H1 (cell line): ENCODE data around the gene UTP20. TPM values are rescaled to one million over a fixed set of nuclear protein-coding genes. Genes with fewer than 3 reads are reported as not detected.

ENCODE experiments used
- ATF3 ChIP-seq: IDR thresholded peaks from 2 replicates; pipeline ENCODE4 v1.6.1; 2011; ENCODE audit warnings: low read depth, mild to moderate bottlenecking, low read length; ENCODE audit not compliant: insufficient read depth
- CBX8 ChIP-seq: fragments of 300-800, 300-1000 bp; sonication (generic); IDR thresholded peaks from 2 replicates; pipeline ENCODE4 v1.7.1; 2016; ENCODE audit warnings: low read depth, low read length, borderline replicate concordance
- CHD7 ChIP-seq: fragments of 300-600 bp; sonication (generic); IDR thresholded peaks from 2 replicates; pipeline ENCODE4 v1.7.1; 2012; ENCODE audit warnings: low read length, moderate library complexity, mild to moderate bottlenecking, inconsistent platforms; ENCODE audit not compliant: insufficient replicate concordance
- E2F6 ChIP-seq: IDR thresholded peaks from 2 replicates; pipeline ENCODE4 v1.6.1; 2012; ENCODE audit warnings: inconsistent platforms
- EP300 ChIP-seq, 2 experiments: IDR thresholded peaks; 1 replicate in 1 of 2; 2 replicates in 1 of 2; pipeline ENCODE4 v1.6.1; 2011 to 2012; ENCODE audit warnings: low read depth in 2 of 2, low read length in 2 of 2, mild to moderate bottlenecking in 2 of 2, borderline replicate concordance in 1 of 2, inconsistent platforms in 1 of 2, moderate library complexity in 1 of 2
- RFX5 ChIP-seq: IDR thresholded peaks from 2 replicates; pipeline ENCODE4 v1.6.1; 2011; ENCODE audit warnings: low read depth, low read length, improper control_type of control experiment, borderline replicate concordance
- SP2 ChIP-seq: IDR thresholded peaks from 2 replicates; pipeline ENCODE4 v1.6.1; 2012; ENCODE audit warnings: mild to moderate bottlenecking, low read length, inconsistent platforms
- SUZ12 ChIP-seq: fragments of 200-600 bp; sonication (generic); IDR thresholded peaks from 2 replicates; pipeline ENCODE4 v1.6.1; 2012; ENCODE audit warnings: mild to moderate bottlenecking, inconsistent platforms, low read length, moderate library complexity, mixed read lengths
- TAF1 ChIP-seq: IDR thresholded peaks from 2 replicates; pipeline ENCODE4 v1.6.1; 2011; ENCODE audit warnings: mild to moderate bottlenecking, low read depth, low read length
- polyA plus RNA-seq, 7 experiments: library from polyadenylated mRNA; depleted of rRNA in 3 of 7; stranded (reverse) in 5 of 7; unstranded in 2 of 7; fragments of >200 nt in 5 of 7; fragments of 200-250 nt in 2 of 7; gene quantifications; 1 replicate in 5 of 7; 2 replicates in 1 of 7; 4 replicates in 1 of 7; pipeline versions ENCODE4 v1.2.1 to v1.2.3, GENCODE V29; 2011 to 2013; ENCODE audit warnings: missing spikeins in 2 of 7, mixed read lengths in 2 of 7
- total RNA-seq: library from RNA; stranded (reverse); fragmentation: NEBNext Ultra II Directional; extraction: Animal tissue kit (Norgen Biotek cat#: 25700); gene quantifications from 2 replicates; pipeline ENCODE4 v1.2.1, GENCODE V29; 2021

UTP20 gene
- total and polyA plus RNA-seq, 2 of the 8 experiments (the other 6 are each of a cell fraction or from before 2014, with no cell fraction given): 8.5 to 48.4 TPM

GRCh38 chr12:101430456-101430855 lies 150.6 kb downstream of the UTP20 start (continued):
- TF ChIP-seq CHD7 (no peak), SUZ12 (no peak), TAF1 (no peak), SP2 (no peak), E2F6 (no peak), RFX5 (no peak), EP300 (IDR thresholded peaks at IDR 0.05; ENCODE audit: borderline replicate concordance in 1 of 2, low read depth in 2 of 2, low read length in 2 of 2) (no peak), CBX8 (no peak), ATF3 (no peak)
